Measurements from ENCODE around the gene SH3RF3. TPM values are rescaled to one million over a fixed set of nuclear protein-coding genes. Genes with fewer than 3 reads are reported as not detected.

SH3RF3 gene
- total RNA-seq, 2 experiments from 2014 or later, result 2.2 to 2.5 TPM

DNA sequence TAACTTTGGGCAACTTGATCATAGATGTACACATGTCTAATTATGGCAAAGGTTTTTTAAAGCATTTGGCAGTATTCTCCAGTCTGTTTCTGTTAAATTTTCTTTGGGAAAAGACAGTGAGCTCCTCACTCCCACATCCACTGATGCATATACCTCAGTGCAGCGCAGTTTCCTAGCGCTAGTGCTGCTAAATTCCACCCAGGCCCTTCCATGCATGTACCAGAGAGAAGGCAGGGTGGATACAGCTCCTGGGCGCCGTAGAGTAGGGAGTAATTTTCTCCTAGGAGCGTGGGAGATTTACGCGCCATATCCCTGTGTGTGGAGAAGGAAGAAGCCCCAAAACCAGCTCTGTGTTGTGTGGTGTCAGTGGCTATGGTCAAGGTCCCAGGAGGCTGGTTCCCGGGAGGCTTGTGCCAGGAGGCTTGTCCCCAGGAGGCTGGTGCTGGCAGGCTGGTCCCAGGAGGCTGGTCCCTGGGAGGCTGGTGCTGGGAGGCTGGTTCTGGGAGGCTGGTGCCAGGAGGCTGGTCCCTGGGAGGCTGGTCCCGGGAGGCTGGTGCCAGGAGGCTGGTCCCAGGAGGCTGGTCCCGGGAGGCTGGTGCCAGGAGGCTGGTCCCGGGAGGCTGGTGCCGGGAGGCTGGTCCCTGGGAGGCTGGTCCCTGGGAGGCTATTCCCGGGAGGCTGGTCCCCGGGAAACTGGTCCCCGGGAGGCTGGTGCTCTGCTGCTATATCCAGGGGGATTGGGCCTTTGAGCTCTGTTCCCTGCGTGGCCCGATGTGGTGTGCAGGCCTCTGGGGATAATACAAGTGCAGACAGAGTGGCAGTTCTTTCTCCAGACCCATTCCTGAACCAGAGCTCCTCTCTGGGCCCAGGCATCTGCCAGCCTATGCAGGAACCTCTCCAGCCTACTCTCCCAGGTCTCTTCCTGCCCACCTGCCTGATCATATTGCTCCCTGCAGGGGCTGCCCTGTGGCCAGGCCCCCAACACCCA is 323.6 kb downstream of the SH3RF3 start:
- Mint-ChIP-seq H3K27me3 (no peaks in the 10 kb centered on the region), H3K36me3 (peaks cover 2% of the 10 kb centered on the region), H3K9me3 (no peaks in the 10 kb centered on the region), H3K4me3 (no peak overlapping the region), H3K4me1 (peaks cover 10% of the 10 kb centered on the region), H3K27ac (no peak overlapping the region)
- DNase-seq, result no peak

GRCh38 chr2:109453371-109453995 is 324.5 kb downstream of the SH3RF3 start:
- no peaks in the 10 kb centered on the region for H3K9me3 Mint-ChIP-seq
- peaks cover 10% of the 10 kb centered on the region for H3K4me1 Mint-ChIP-seq
- no peak for DNase-seq
- no peak overlapping the region for H3K27ac Mint-ChIP-seq
- H3K36me3 Mint-ChIP-seq, result peaks cover 2% of the 10 kb centered on the region
- H3K4me3 Mint-ChIP-seq, result no peak overlapping the region
- no peaks in the 10 kb centered on the region for H3K27me3 Mint-ChIP-seq

GRCh38 chr2:109454304-109454703 is 325.3 kb downstream of the SH3RF3 start:
- no peaks in the 10 kb centered on the region for H3K9me3 Mint-ChIP-seq
- peaks cover 10% of the 10 kb centered on the region for H3K4me1 Mint-ChIP-seq
- H3K27me3 Mint-ChIP-seq, result no peaks in the 10 kb centered on the region
- no peak for DNase-seq
- no peak overlapping the region for H3K4me3 Mint-ChIP-seq
- peak overlapping the region; percentile 36 for H3K27ac Mint-ChIP-seq
- H3K36me3 Mint-ChIP-seq, result peaks cover 2% of the 10 kb centered on the region

- H3K27me3 Mint-ChIP-seq, result no peaks in the 10 kb centered on the region
- H3K9me3 Mint-ChIP-seq, result no peaks in the 10 kb centered on the region
- H3K27ac Mint-ChIP-seq, result peak overlapping the region; percentile 51
- DNase-seq, result no peak
- H3K36me3 Mint-ChIP-seq, result peaks cover 2% of the 10 kb centered on the region
- H3K4me3 Mint-ChIP-seq, result no peak overlapping the region
- H3K4me1 Mint-ChIP-seq, result peaks cover 10% of the 10 kb centered on the region
Observed at GRCh38 chr2:109454765-109455394, 325.9 kb downstream of the SH3RF3 start.

- no peaks in the 10 kb centered on the region for H3K9me3 Mint-ChIP-seq
- H3K4me1 Mint-ChIP-seq, result peaks cover 10% of the 10 kb centered on the region
Observed at GRCh38 chr2:109455731-109456691, 327.0 kb downstream of the SH3RF3 start.

GRCh38 chr2:109456776-109457175 is 327.8 kb downstream of the SH3RF3 start:
- Mint-ChIP-seq H3K4me3 (no peak overlapping the region), H3K27ac (no peak overlapping the region), H3K4me1 (peaks cover 10% of the 10 kb centered on the region), H3K36me3 (peaks cover 2% of the 10 kb centered on the region), H3K27me3 (no peaks in the 10 kb centered on the region), H3K9me3 (no peaks in the 10 kb centered on the region)
- DNase-seq, result no peak

More at GRCh38 chr2:109455731-109456691, 327.0 kb downstream of the SH3RF3 start:
- no peak for DNase-seq
- Mint-ChIP-seq H3K36me3 (peaks cover 2% of the 10 kb centered on the region), H3K27me3 (no peaks in the 10 kb centered on the region), H3K27ac (no peak overlapping the region), H3K4me3 (no peak overlapping the region)

GRCh38 chr2:109457366-109457765 is 328.4 kb downstream of the SH3RF3 start:
- H3K4me3 Mint-ChIP-seq, result no peak overlapping the region
- no peak for DNase-seq
- H3K27me3 Mint-ChIP-seq, result no peaks in the 10 kb centered on the region
- H3K9me3 Mint-ChIP-seq, result no peaks in the 10 kb centered on the region
- H3K27ac Mint-ChIP-seq, result no peak overlapping the region
- H3K4me1 Mint-ChIP-seq, result peaks cover 10% of the 10 kb centered on the region
- H3K36me3 Mint-ChIP-seq, result peaks cover 2% of the 10 kb centered on the region

DNA sequence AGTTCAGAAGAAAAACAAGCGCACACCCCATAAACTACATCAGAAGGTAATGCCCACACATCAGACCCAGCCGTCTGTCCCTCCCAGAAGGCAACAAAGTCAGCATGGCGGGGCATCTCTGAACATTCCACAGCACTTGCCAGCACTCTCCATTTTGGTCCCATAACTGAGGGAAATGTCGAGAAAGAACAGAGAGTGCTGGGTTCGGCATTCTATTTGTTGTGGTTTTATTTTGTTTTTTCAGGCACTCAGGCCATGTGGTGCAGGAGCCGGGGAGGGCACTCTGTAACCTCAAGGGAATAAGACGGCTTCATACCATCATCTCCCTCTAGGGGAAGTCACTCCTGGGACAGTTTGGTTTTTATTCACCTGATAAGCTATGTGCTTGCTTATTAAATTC is 328.8 kb downstream of the SH3RF3 start:
- Mint-ChIP-seq H3K9me3 (no peaks in the 10 kb centered on the region), H3K36me3 (peaks cover 2% of the 10 kb centered on the region), H3K27me3 (no peaks in the 10 kb centered on the region), H3K27ac (no peak overlapping the region), H3K4me3 (no peak overlapping the region), H3K4me1 (peaks cover 10% of the 10 kb centered on the region)
- DNase-seq, result no peak

- Mint-ChIP-seq H3K36me3 (peaks cover 2% of the 10 kb centered on the region), H3K9me3 (no peaks in the 10 kb centered on the region), H3K4me1 (peaks cover 10% of the 10 kb centered on the region), H3K4me3 (no peak overlapping the region), H3K27me3 (no peaks in the 10 kb centered on the region), H3K27ac (no peak overlapping the region)
- no peak for DNase-seq
Observed at GRCh38 chr2:109458512-109458911, 329.5 kb downstream of the SH3RF3 start.

DNA sequence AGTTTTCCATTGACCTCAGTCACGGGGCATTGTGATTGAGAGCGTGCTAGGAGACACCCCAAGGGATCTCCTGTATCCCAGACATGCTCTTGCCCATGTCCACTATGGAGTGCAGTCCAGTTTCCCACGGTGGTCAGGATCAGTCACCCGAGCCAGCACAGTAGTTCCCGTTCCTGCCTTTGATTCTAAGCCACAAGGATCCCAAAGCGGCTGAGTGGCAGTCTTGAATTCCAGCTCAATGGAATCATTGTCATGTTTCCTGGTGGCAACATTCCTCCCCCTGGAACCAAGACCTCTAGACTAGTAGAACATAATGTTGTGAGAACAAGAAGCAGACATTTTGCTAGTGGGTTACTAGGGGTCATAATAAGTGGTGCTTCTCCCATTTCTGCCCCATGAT is 330.5 kb downstream of the SH3RF3 start:
- no peaks in the 10 kb centered on the region for H3K27me3 Mint-ChIP-seq
- peaks cover 7% of the 10 kb centered on the region for H3K4me1 Mint-ChIP-seq
- peaks cover 2% of the 10 kb centered on the region for H3K36me3 Mint-ChIP-seq
- no peak overlapping the region for H3K27ac Mint-ChIP-seq
- no peak for DNase-seq
- no peak overlapping the region for H3K4me3 Mint-ChIP-seq
- no peaks in the 10 kb centered on the region for H3K9me3 Mint-ChIP-seq

DNA sequence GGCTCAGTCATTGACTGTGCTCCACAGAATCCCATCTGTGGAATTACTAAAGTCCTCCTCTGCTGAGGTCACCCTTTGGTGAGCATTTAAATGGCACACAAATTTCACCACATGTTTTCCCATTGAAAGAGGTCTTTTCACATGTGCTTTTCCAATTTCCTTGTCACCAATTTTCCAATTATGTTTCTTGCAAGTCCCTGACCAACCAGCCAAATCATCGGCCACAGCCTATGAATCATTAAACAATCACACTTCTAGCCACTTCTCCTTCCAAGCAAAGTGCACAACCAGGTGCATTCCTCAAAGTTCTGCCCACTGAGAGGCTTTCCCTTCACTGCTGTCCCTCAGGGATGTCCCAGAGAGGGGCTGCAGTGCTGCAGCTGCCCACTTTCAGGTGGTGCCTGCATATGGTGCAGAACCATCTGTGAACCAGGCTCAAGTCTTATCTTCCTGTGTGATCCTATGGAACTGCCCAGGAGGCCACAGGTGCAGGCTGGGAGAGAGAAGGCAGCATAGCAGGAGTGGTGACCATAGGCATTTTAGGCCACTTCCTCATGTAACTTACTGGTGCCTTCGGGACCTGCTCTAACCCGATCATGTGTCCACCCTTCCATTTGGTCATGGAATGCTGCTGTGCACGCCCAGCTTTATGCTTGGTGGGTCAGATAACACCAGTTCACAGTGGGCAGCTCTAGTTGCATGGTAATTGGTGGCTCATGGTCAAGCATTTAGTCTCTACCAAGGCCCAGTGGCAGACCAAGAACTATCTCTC is 331.7 kb downstream of the SH3RF3 start:
- H3K36me3 Mint-ChIP-seq, result no peaks in the 10 kb centered on the region
- no peak overlapping the region for H3K27ac Mint-ChIP-seq
- no peak overlapping the region for H3K4me3 Mint-ChIP-seq
- no peak for DNase-seq
- H3K27me3 Mint-ChIP-seq, result no peaks in the 10 kb centered on the region
- H3K9me3 Mint-ChIP-seq, result no peaks in the 10 kb centered on the region
- H3K4me1 Mint-ChIP-seq, result no peaks in the 10 kb centered on the region

- Mint-ChIP-seq H3K27me3 (no peaks in the 10 kb centered on the region), H3K4me3 (no peak overlapping the region), H3K27ac (no peak overlapping the region), H3K9me3 (no peaks in the 10 kb centered on the region), H3K36me3 (no peaks in the 10 kb centered on the region), H3K4me1 (no peaks in the 10 kb centered on the region)
- DNase-seq, result no peak
Observed at GRCh38 chr2:109463236-109463635, 334.2 kb downstream of the SH3RF3 start.

DNA sequence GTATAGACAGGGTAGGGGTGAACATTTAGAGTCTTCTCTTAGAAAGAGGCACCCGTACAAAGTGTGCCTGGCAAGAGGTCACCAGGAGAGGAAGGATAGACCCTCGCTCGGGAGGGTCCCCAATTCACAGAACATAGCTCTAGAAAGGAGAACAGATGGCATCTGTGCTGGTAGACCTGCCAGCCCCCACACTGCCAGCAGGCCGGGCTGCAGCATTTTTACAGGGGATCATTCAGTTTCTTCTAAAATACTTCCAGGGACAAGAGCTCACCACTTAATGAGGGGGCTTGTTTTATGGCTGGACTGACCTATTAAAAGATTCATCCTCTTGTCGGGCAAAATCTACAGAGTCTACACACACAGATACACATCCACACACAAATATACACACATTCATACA is 334.9 kb downstream of the SH3RF3 start:
- Mint-ChIP-seq H3K27me3 (no peaks in the 10 kb centered on the region), H3K9me3 (no peaks in the 10 kb centered on the region), H3K4me3 (no peak overlapping the region), H3K27ac (no peak overlapping the region), H3K36me3 (no peaks in the 10 kb centered on the region), H3K4me1 (no peaks in the 10 kb centered on the region)
- DNase-seq, result no peak
